T47D (cell line): ENCODE data around the gene CFAP97.
A peak's percentile ranks its signal among the peaks of the same experiment; 100 is the strongest.
"Not testable (repeated sequence)": the region's sequence is repeated elsewhere in the genome, so short reads cannot be mapped to it uniquely, and the experiment has no call there.

Experiments used
- DNase-seq, 2 experiments: peaks; one replicate each; pipeline versions ENCODE4 v3.0.0 to v3.0.0-alpha.2; 2011 to 2012; ENCODE audit warnings: low read depth in 1 of 2, low spot score in 1 of 2
- JUND ChIP-seq: IDR thresholded peaks from 2 replicates; pipeline ENCODE4 v1.6.1; 2012; ENCODE audit warnings: low read depth
- in situ Hi-C: cut with HindIII; loops from 2 replicates; pipeline ENCODE4 v1.10.0; 2016; ENCODE audit warnings: low sequenced_read_pairs, low pct_unique_long_range_greater_than_20kb

Gene CFAP97

DNA sequence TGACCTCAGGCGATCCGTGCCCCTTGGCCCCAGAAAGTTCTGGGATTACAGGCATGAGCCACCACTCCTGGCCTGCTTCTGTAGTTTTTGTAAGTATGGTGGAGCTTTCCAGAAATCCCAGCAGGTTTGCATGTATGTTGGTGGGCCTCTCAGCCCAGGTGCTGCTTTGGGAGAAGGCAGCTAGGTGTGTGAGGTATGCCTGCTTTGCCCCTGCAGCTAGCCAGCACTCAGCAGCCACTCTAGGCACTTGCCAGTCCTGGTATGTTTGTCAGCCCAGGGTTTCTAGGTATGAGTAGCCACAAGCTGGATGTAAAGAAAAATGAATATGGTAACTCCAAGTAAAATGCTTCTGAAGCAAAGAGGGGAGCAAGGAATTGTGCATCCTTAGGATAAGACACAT lies 14.5 kb upstream of the CFAP97 start:
- TF ChIP-seq JUND, result no peak
- no peak for DNase-seq
- in situ Hi-C loops, result no loop called here

DNA sequence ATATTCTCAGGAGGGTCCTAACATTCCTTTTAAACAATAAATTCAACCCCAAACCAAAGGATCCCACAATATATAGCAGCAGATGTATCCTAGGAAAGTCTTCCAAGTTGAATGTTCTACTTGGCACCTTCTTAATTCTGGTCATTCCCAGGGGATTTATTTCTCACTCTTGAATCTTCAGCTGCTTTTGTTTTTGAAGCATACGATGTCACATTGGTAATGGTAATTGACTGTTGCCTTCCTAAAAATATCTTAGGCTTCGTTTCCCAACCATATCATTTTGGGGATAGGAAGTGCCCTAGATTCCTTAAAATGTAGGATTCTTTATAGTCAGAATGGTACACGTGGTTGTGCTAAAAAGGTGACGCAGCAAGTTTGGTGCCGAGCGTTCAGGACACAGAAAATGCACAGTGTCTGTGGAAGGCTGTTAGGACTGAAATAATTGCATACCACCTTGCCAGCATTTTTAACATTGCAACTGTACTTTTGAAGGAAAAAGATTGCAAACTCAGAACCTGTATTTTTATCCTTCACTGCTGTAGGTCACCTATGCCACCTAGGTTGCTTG lies 13.7 kb upstream of the CFAP97 start:
- TF ChIP-seq JUND, result no peak
- in situ Hi-C loops, result no loop called here
- DNase-seq, result no peak

DNA sequence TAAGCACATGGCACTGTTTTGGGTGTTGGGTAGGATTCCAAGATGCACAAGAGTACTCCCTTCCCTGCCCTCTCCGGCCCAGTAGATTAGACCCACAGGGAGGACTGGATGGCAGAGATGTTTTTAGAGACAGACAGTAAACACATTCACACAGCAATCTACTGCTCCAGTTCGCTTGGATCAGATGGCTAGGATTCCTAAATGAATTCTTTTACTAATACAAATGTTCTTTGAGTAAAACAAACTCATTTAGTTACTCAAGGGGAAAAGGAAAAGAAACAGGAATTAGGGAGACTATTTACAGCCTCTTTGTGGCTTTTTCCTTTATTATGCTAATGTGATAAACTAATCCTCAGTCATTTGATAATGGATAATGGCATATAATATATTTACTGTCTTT lies 11.5 kb upstream of the CFAP97 start:
- TF ChIP-seq JUND, result no peak
- DNase-seq, result no peak
- in situ Hi-C loops, result no loop called here

DNA sequence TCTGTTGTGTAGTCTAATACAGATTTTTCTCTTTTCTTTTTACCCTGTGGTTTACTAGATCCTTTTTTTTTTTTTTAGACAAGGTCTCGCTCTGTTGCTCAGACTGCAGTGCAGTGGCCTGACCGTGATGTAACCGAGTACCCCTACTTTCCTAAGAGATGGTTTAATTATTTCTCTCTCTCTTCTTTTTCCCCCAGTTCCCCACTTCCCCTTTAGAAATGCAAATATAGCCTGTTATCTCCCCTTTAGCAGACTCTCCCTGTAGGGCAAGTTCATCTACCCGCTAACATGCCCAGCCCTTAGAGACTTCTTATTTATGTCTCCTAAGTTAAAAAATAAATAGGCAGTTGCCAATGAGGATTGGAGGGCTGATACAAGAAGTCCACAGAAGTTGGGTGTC lies 10.1 kb upstream of the CFAP97 start:
- TF ChIP-seq JUND, result no peak
- in situ Hi-C loops, result no loop called here
- no peak for DNase-seq

DNA sequence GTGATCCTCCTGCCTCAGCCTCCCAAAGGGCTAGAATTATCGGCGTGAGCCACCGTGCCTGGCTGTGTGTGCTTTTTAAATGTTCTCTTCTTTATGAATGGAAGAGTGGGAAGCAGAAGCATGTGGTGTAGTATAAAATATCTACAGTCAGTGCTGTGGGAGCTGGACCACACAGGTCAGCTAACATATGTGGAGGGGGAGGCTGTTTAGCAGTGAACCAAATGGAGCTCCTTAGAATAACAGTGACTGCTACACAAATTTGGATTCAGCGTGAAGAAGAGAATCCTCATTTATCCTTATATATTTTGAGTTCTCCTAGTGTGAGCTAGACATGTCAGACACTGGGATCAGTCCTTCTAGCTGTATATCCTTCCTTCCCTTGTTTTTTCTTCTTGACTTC lies 8.8 kb upstream of the CFAP97 start:
- no peak for TF ChIP-seq JUND
- in situ Hi-C loops, result no loop called here
- no peak for DNase-seq

DNA sequence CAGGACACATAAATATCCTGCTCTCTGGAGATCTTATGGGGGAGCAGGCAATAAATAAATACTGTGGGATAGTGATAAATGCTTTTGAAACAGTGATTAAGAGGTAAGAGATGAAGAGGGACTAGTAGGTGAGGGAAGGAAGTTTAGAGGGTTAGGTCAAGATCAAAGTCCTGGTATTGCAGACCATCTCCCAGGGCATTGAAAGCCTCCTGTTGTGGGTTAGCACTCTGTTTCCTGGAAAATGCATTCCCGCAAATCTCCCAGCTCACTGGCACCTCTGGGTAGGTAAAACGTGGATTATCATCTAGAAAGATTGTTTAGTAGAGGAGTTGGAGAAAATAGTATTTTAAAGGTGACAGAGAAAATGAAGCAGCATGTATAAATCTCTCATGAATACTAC lies 7.8 kb upstream of the CFAP97 start:
- in situ Hi-C loops, result no loop called here
- DNase-seq, result no peak
- TF ChIP-seq JUND, result no peak

DNA sequence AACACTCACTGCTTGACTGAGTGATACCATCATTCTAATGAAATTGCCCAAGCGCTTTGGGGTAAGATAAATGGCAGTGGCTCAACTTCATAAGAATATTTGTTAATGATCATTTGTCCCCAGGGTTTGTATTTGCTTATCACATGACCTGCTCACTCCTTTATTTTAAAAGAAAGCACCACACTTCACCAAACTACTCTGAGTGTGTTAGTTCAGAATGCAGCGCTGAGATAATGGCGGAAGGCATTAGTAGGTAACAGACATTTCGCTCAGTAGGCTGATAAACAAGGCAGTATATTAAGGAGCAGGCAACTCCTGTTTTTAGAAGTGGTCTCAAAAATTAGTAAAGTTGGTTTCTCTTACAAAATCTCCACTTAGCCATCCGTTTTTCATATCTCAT lies 7.2 kb upstream of the CFAP97 start:
- DNase-seq, result no peak
- TF ChIP-seq JUND, result no peak
- in situ Hi-C loops, result no loop called here

DNA sequence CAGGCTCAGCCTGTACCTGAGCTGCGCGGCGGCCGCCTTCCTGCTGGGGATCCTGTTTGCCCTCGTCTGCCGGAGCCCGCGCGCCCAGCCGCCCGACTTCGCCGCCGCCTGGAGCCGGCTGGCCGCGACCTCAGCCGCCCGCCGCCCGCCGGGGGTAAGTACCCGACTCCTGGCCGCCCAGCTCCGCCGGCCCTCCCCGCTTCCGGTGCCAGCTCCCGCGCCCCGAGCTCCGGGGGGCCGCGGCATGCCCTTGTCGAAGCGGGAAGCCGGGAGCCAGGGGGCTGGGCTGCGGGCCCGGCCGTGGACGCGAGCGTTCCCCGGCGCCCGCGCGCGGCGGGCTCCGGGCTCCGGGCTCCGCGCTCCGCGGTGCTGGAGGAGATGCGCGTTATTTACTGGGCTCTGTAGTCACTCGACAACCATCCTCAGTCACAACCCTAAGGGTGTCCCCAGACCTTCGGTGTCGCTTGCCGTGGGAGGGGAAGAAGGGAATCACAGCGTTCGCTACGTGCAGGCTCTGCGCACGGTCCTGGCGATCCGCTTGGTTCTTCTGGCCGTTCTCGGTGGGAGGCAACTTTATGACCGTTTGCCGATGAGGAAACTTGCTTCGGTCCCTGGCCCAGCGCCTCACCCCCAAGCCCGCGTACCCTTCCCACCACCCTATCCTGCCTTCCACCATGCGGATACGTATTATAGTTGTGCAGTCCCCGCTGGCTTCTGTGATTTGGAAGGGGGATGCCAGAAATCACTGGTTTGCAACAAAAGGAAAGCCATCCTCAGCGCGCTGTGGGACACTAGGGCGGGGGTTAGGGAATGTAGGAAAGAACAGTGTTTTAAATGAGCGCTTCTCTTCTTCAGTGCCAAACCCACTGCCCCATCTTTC lies 6.5 kb upstream of the CFAP97 start:
- in situ Hi-C loops, result no loop called here
- peak in 1 of 2 experiments; percentile 41 for DNase-seq
- TF ChIP-seq JUND, result no peak

DNA sequence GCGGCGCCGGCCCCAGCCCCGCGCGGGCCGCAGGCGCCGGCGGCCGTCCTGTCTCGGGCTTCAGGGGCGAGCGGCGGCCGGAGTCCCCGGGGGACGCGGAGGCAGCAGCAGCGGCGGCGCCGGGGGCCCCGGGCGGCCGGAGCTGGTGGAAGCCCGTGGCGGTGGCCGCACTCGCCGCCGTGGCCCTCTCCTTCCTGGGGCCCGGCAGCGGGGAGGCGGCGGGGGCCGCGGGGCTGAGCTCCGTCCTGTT lies 6.0 kb upstream of the CFAP97 start:
- DNase-seq, in situ Hi-C loops: not testable (repeated sequence)

DNA sequence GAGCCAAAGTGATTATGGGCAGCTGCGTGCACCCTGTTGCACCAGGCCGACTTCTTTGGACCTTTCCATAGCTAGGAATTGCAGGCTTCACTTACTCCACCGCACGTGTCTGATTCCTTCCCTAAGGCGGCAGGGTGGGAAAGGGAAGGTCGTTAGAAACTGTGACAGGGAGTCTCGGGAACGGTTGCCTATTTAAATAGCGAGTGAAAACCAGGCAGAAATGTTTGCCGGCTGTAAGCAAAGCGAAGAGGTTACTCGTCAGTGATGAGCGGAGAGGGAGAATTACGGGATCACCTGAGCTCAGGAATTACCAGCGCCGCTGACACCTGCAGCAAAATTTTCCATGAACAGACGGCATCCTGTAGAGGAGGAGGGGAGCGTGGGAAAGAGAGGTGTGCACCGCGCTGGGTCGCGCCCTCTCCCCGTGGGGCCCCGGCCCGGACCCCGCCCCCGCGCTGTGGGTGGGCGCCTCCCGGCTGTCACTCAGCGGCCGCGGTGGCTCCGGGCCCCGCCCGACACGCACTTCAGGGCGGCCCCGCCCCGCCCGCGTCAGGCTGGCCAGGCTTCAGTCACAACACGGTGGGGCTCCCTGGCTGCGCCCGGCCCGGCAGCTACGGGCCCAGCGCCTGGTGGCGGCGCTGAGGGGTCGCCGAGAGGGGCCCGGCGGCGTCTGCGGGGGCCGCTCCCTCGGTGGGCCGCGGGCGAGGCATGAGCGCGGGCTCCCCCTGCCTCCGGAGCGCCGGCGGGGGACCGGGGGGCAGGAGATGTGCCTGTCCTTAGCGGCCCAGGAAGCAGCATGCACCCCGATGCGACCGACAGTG lies 5.4 kb upstream of the CFAP97 start, which contains the start of gene SNX25:
SNX25 (plus strand) TSS at position 568 of the 821 bp plus-strand sequence; CDS start at position 797, 229 bp downstream.
- DNase-seq, result peak; percentile 47 to 90
- no peak for TF ChIP-seq JUND
- in situ Hi-C loops, result no loop called here

DNA sequence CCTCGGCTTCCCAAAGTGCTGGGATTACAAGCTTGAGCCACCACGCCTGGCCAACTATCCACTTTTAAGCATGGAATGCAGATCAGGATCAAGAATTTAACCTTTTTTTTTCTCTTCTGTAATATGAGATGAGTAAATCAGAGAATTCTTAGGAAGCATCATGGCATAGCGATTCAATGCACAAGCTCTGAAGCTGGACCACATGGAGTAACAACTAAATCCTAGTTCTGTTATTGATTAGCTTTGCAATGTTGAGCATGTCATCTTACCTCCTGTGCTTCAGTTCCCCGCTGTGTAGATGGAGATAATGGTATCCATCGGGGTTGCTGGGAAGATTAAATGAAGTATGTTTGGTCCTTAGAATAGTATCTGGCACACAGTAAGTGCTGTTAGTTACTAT lies 3.7 kb upstream of the CFAP97 start:
- in situ Hi-C loops, result no loop called here
- no peak for TF ChIP-seq JUND
- DNase-seq, result no peak

DNA sequence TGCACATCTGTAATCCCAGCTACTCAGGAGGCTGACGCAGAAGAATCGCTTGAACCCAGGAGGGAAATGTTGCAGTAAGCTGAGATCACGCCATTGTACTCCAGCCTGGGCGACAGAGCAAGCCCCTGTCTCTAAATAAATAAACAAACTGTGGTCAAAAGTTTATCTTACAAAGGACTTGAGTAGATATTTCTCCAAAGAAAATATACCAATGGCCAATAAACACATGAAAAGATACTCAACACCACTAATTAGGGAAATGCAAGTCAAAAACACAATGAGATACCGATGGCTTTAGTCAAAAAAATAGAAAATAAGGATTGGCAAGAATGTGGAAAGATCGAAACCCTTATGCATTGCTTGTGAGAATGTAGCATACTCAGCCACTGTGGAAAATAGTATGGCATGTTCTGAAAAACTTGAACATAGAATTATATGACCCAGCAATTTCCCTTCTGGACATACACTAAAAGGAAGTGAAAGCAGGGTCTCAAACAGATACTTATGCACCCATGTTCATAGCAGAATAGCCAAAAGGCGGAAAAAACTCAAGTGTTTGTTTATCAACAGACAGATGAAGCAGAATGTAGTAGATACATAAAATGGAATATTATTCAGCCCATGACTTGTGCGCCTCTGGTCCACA lies 2.0 kb upstream of the CFAP97 start:
- in situ Hi-C loops, result no loop called here
- TF ChIP-seq JUND, result no peak
- no peak for DNase-seq

DNA sequence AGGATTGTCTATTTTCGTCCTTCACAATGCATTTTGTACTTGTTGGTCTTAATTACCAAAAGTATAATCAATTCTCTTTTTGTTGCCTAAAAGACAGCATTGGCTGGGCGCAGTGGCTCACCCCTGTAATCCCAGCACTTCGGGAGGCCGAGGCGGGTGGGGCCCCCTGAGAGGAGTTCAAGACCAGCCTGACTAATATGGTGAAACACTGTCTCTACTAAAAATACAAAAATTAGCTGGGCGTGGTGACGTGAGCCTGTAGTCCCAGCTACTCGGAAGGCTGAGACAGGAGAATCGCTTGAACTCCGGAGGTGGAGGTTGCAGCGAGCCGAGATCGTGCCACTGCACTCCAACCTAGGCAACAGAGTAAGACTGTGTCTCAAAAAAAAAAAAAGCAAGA lies 1.3 kb upstream of the CFAP97 start:
- in situ Hi-C loops, DNase-seq: not testable (repeated sequence)
